NCI-H146 (cell line): ENCODE measurements around the gene KERA.

Experiments used
- DNase-seq: peaks from one replicate; lab custom pipeline; 2025; lab: John Stamatoyannopoulos, UW

Gene KERA

GRCh38 chr12:91009319-91009950 is 48.4 kb downstream of the KERA start:
- DNase-seq: no peak

GRCh38 chr12:91007531-91008290 is 50.1 kb downstream of the KERA start:
- DNase-seq: no peak

GRCh38 chr12:91004872-91005271 is 53.0 kb downstream of the KERA start, which contains the start of gene EPYC:
Gene EPYC (minus strand): TSS chr12:91004972. CDS start chr12:91002565, 2,407 bp downstream.
- no peak for DNase-seq

- DNase-seq: no peak
Observed at GRCh38 chr12:91003737-91004136, 54.1 kb downstream of the KERA start.

- DNase-seq: no peak
Observed at GRCh38 chr12:91001306-91001705, 56.5 kb downstream of the KERA start.
